ENCODE results near the gene CAVIN3. TPM values are rescaled to one million over a fixed set of nuclear protein-coding genes. Genes with fewer than 3 reads are reported as not detected.

CAVIN3 gene
- total RNA-seq (43.5 TPM), polyA plus RNA-seq (ENCODE audit: insufficient read depth in 1 of 8, insufficient read length in 8 of 8, low replicate concordance in 1 of 8) (10 to 100 TPM; 28.3 to 42.7 (median 35.8) TPM)
- long read RNA-seq, donor 1, transcript CAVIN3-201 (2 exons, 1,174 nt) = major isoform, 14 of 14 reads
- long read RNA-seq, donor 1, partial matches to known transcripts = 0 of 14 reads
- long read RNA-seq, donor 1, other reads (novel, unspliced or antisense) = 0 of 14 reads
- long read RNA-seq, donor 2, transcript CAVIN3-201 (2 exons, 1,174 nt) = major isoform, 5 of 5 reads
- long read RNA-seq, donor 2, partial matches to known transcripts = 0 of 5 reads
- long read RNA-seq, donor 2, other reads (novel, unspliced or antisense) = 0 of 5 reads
- long read RNA-seq, donor 3, transcript CAVIN3-201 (2 exons, 1,174 nt) = major isoform, 32 of 42 reads
- long read RNA-seq, donor 3, partial matches to known transcripts = 8 of 42 reads
- long read RNA-seq, donor 3, other reads (novel, unspliced or antisense) = 0 of 42 reads
- long read RNA-seq, donor 4, transcript CAVIN3-201 (2 exons, 1,174 nt) = major isoform, 18 of 28 reads
- long read RNA-seq, donor 4, partial matches to known transcripts = 9 of 28 reads
- long read RNA-seq, donor 4, other reads (novel, unspliced or antisense) = 0 of 28 reads
- long read RNA-seq, donor 5, transcript CAVIN3-201 (2 exons, 1,174 nt) = major isoform, 58 of 60 reads
- long read RNA-seq, donor 5, partial matches to known transcripts = 0 of 60 reads
- long read RNA-seq, donor 5, other reads (novel, unspliced or antisense) = 0 of 60 reads
- long read RNA-seq, donor 6, transcript CAVIN3-201 (2 exons, 1,174 nt) = major isoform, 65 of 69 reads
- long read RNA-seq, donor 6, partial matches to known transcripts = 0 of 69 reads
- long read RNA-seq, donor 6, other reads (novel, unspliced or antisense) = 0 of 69 reads
- long read RNA-seq, donor 7, transcript CAVIN3-201 (2 exons, 1,174 nt) = major isoform, 29 of 30 reads
- long read RNA-seq, donor 7, partial matches to known transcripts = 0 of 30 reads
- long read RNA-seq, donor 7, other reads (novel, unspliced or antisense) = 0 of 30 reads
- long read RNA-seq, donor 8, transcript CAVIN3-201 (2 exons, 1,174 nt) = major isoform, 15 of 15 reads
- long read RNA-seq, donor 8, partial matches to known transcripts = 0 of 15 reads
- long read RNA-seq, donor 8, other reads (novel, unspliced or antisense) = 0 of 15 reads
- long read RNA-seq, donor 9, transcript CAVIN3-201 (2 exons, 1,174 nt) = major isoform, 18 of 19 reads
- long read RNA-seq, donor 9, partial matches to known transcripts = 0 of 19 reads
- long read RNA-seq, donor 9, other reads (novel, unspliced or antisense) = 0 of 19 reads
- long read RNA-seq, donor 10, transcript CAVIN3-201 (2 exons, 1,174 nt) = major isoform, 27 of 28 reads
- long read RNA-seq, donor 10, partial matches to known transcripts = 0 of 28 reads
- long read RNA-seq, donor 10, other reads (novel, unspliced or antisense) = 0 of 28 reads
- long read RNA-seq, donor 11, transcript CAVIN3-201 (2 exons, 1,174 nt) = major isoform, 31 of 31 reads
- long read RNA-seq, donor 11, partial matches to known transcripts = 0 of 31 reads
- long read RNA-seq, donor 11, other reads (novel, unspliced or antisense) = 0 of 31 reads

- H3K4me1 ChIP-seq (ENCODE audit: control insufficient read depth, insufficient read depth, low read length) = peaks cover 36% of the 10 kb centered on the region
- 2% methylated on average over 34 of the region's 44 CpGs for WGBS (ENCODE audit: insufficient coverage)
Measured at GRCh38 chr11:6320411-6321155, at the start of gene CAVIN3. TSS of gene CAVIN3 (minus strand) at chr11:6320501. CDS start at chr11:6320476, 25 bp downstream.

GRCh38 chr11:6365659-6366058, 45.4 kb upstream of the CAVIN3 start:
- Histone ChIP-seq H3K27me3 (ENCODE audit: control insufficient read depth, insufficient read depth, low read length) (no peaks in the 10 kb centered on the region), H3K36me3 (ENCODE audit: control insufficient read depth, insufficient read depth, low read length) (no peaks in the 10 kb centered on the region), H3K9me3 (replicated peaks; ENCODE audit: control insufficient read depth, low read depth, low read length) (no peaks in the 10 kb centered on the region), H3K4me3 (ENCODE audit: low read length) (no peak overlapping the region), H3K4me1 (ENCODE audit: control insufficient read depth, insufficient read depth, low read length) (peaks cover 9% of the 10 kb centered on the region), H3K27ac (ENCODE audit: low read length) (no peak overlapping the region)
- WGBS (ENCODE audit: insufficient coverage) = 52% methylated on average over 2 of the region's 2 CpGs
- DNase-seq = no peak

More at GRCh38 chr11:6320411-6321155, at the start of gene CAVIN3:
- Histone ChIP-seq H3K36me3 (ENCODE audit: control insufficient read depth, insufficient read depth, low read length) (peaks cover 4% of the 10 kb centered on the region), H3K27me3 (ENCODE audit: control insufficient read depth, insufficient read depth, low read length) (no peaks in the 10 kb centered on the region), H3K27ac (ENCODE audit: low read length) (peak within 1 kb of the TSS; percentile 99), H3K9me3 (replicated peaks; ENCODE audit: control insufficient read depth, low read depth, low read length) (no peaks in the 10 kb centered on the region), H3K4me3 (ENCODE audit: low read length) (peak within 1 kb of the TSS; percentile 73)
- peak; percentile 93 for DNase-seq

DNA sequence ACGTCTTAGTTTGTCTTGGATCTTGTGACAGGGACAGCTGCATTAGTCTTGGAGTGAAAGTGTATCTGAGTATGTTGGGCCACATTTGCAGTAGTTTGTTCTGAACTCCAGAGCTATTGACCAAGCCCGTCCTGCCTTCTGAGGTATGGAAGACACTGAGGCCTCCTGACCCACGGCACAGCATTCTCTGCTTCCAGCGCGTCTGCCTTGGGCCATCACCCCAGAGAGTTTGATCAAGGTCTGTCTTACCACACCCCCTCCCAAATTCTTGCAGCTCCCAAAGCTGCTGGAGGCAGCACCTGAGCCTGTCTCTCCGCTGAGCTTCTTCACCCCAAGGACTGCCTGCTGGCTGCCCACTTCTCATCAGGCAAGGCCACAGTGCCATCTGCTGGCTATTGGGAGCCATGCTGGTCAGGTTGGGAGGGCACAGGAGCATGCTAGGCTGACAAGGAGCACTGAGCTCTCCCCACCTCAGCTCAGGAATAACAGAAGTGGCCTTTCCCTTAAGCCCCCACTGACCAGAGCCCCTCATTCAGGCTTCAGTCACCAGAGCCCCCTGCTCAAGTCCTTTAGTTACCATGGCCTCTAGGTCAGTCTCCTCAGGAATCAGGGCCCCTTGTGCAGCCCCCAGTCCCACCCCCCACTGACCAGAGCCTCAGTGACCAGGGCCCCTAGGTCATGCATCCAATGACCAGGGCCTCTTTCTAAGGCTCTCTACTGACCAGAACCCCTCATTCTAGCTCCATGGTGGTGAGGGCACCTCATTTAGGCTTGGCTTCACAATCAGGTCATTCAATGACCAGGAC, 42.8 kb upstream of the CAVIN3 start:
- H3K9me3 ChIP-seq (replicated peaks; ENCODE audit: control insufficient read depth, low read depth, low read length) = no peaks in the 10 kb centered on the region
- no peaks in the 10 kb centered on the region for H3K27me3 ChIP-seq (ENCODE audit: control insufficient read depth, insufficient read depth, low read length)
- peak; percentile 85 for DNase-seq
- peak overlapping the region; percentile 75 for H3K27ac ChIP-seq (ENCODE audit: low read length)
- H3K4me1 ChIP-seq (ENCODE audit: control insufficient read depth, insufficient read depth, low read length) = peaks cover 9% of the 10 kb centered on the region
- WGBS (ENCODE audit: insufficient coverage) = 53% methylated on average over 5 of the region's 6 CpGs
- H3K36me3 ChIP-seq (ENCODE audit: control insufficient read depth, insufficient read depth, low read length) = no peaks in the 10 kb centered on the region
- H3K4me3 ChIP-seq (ENCODE audit: low read length) = no peak overlapping the region

- Histone ChIP-seq H3K4me1 (ENCODE audit: control insufficient read depth, insufficient read depth, low read length) (peaks cover 9% of the 10 kb centered on the region), H3K36me3 (ENCODE audit: control insufficient read depth, insufficient read depth, low read length) (no peaks in the 10 kb centered on the region), H3K9me3 (replicated peaks; ENCODE audit: control insufficient read depth, low read depth, low read length) (no peaks in the 10 kb centered on the region), H3K27ac (ENCODE audit: low read length) (peak overlapping the region; percentile 75), H3K4me3 (ENCODE audit: low read length) (no peak overlapping the region), H3K27me3 (ENCODE audit: control insufficient read depth, insufficient read depth, low read length) (no peaks in the 10 kb centered on the region)
- 81% methylated on average over 5 of the region's 5 CpGs for WGBS (ENCODE audit: insufficient coverage)
- peak; percentile 65 for DNase-seq
Measured at GRCh38 chr11:6362185-6362872, 42.0 kb upstream of the CAVIN3 start.

GRCh38 chr11:6360183-6360582, 39.9 kb upstream of the CAVIN3 start:
- 66% methylated on average over 3 of the region's 3 CpGs for WGBS (ENCODE audit: insufficient coverage)

DNA sequence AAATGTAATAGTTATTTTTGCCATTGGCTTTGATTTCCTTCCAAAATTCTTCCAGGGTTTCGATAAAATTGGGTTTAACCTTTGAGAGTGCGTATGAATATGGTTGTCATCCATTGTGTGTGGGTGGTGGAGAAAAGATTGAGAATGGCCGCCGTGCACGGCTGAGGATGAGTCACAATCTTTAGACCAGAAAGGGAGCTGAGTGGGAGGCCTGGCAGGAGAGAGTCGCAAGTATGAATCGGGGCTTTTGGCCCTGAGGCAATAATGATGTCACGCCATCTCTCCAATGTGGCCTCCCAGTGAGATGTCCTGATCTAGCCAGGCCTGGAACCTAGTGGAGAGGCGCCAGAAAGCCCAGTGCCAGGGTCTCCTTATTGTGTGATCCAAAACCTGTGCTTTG, 36.9 kb upstream of the CAVIN3 start:
- H3K4me1 ChIP-seq (ENCODE audit: control insufficient read depth, insufficient read depth, low read length) = no peaks in the 10 kb centered on the region
- peak; percentile 69 for DNase-seq
- H3K9me3 ChIP-seq (replicated peaks; ENCODE audit: control insufficient read depth, low read depth, low read length) = no peaks in the 10 kb centered on the region
- WGBS (ENCODE audit: insufficient coverage) = 23% methylated on average over 8 of the region's 9 CpGs
- no peaks in the 10 kb centered on the region for H3K36me3 ChIP-seq (ENCODE audit: control insufficient read depth, insufficient read depth, low read length)
- no peaks in the 10 kb centered on the region for H3K27me3 ChIP-seq (ENCODE audit: control insufficient read depth, insufficient read depth, low read length)
- no peak overlapping the region for H3K27ac ChIP-seq (ENCODE audit: low read length)
- no peak overlapping the region for H3K4me3 ChIP-seq (ENCODE audit: low read length)

More at GRCh38 chr11:6360183-6360582, 39.9 kb upstream of the CAVIN3 start:
- no peaks in the 10 kb centered on the region for H3K9me3 ChIP-seq (replicated peaks; ENCODE audit: control insufficient read depth, low read depth, low read length)
- peaks cover 9% of the 10 kb centered on the region for H3K4me1 ChIP-seq (ENCODE audit: control insufficient read depth, insufficient read depth, low read length)
- no peak for DNase-seq
- H3K27me3 ChIP-seq (ENCODE audit: control insufficient read depth, insufficient read depth, low read length) = no peaks in the 10 kb centered on the region
- no peaks in the 10 kb centered on the region for H3K36me3 ChIP-seq (ENCODE audit: control insufficient read depth, insufficient read depth, low read length)
- H3K4me3 ChIP-seq (ENCODE audit: low read length) = no peak overlapping the region
- H3K27ac ChIP-seq (ENCODE audit: low read length) = no peak overlapping the region

DNA sequence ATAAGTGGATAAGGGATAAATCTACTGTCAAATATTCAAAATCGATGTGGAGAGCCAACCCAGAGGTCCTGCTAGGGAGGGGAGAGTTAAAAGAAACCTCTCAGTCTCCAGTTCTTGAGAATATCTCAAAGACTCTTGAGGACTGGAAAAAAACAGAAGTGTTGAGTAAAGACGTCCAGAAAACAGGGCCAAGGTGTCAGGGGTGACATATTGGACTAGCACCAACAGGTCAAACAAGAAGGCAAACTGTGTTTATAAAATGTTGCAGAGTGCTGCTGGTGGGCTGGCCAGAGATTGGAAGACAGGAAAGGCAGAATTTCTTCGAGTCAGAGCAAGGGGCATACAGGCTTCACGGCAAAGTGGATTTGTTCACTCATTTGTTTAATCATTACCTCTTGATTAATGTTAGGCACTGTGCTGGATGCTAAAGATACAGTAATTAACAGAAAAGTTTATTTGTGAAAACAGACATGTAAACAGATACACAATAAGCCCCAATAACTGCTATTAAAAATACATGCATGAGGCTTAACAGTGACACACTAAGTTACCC, 36.3 kb upstream of the CAVIN3 start:
- no peaks in the 10 kb centered on the region for H3K4me1 ChIP-seq (ENCODE audit: control insufficient read depth, insufficient read depth, low read length)
- no peak overlapping the region for H3K27ac ChIP-seq (ENCODE audit: low read length)
- WGBS (ENCODE audit: insufficient coverage) = 27% methylated on average over 1 of the region's 4 CpGs
- no peaks in the 10 kb centered on the region for H3K36me3 ChIP-seq (ENCODE audit: control insufficient read depth, insufficient read depth, low read length)
- DNase-seq = no peak
- H3K27me3 ChIP-seq (ENCODE audit: control insufficient read depth, insufficient read depth, low read length) = no peaks in the 10 kb centered on the region
- H3K9me3 ChIP-seq (replicated peaks; ENCODE audit: control insufficient read depth, low read depth, low read length) = no peaks in the 10 kb centered on the region
- no peak overlapping the region for H3K4me3 ChIP-seq (ENCODE audit: low read length)
